Measurements from ENCODE around the gene RNF114. TPM values are rescaled to one million over a fixed set of nuclear protein-coding genes. Genes with fewer than 3 reads are reported as not detected.
A peak's percentile ranks its signal among the peaks of the same experiment; 100 is the strongest.

RNF114 gene
- total and polyA plus RNA-seq, 2 experiments from 2014 or later = 53.0 to 158 TPM

GRCh38 chr20:49979030-49979832 is 43.0 kb downstream of the RNF114 start:
- TF ChIP-seq CTCF (IDR thresholded peaks at IDR 0.05; ENCODE audit: low read depth, low read length) = peak; percentile 98
- Histone ChIP-seq H3K4me3 (peak overlapping the region; percentile 23), H3K27me3 (no peaks in the 10 kb centered on the region), H3K9me3 (ENCODE audit: low read depth) (no peaks in the 10 kb centered on the region), H3K4me1 (ENCODE audit: low read depth) (peaks cover 4% of the 10 kb centered on the region), H3K27ac (no peak overlapping the region), H3K36me3 (no peaks in the 10 kb centered on the region)
- DNase-seq (ENCODE audit: low read depth in 1 of 2, low spot score in 1 of 2) = peak; percentile 46 to 75

GRCh38 chr20:49980140-49981008 is 44.2 kb downstream of the RNF114 start:
- Histone ChIP-seq H3K9me3 (ENCODE audit: low read depth) (no peaks in the 10 kb centered on the region), H3K4me3 (no peak overlapping the region), H3K36me3 (no peaks in the 10 kb centered on the region), H3K27me3 (no peaks in the 10 kb centered on the region), H3K27ac (no peak overlapping the region), H3K4me1 (ENCODE audit: low read depth) (peaks cover 8% of the 10 kb centered on the region)
- no peak for DNase-seq (ENCODE audit: low read depth in 1 of 2, low spot score in 1 of 2)
- no peak for TF ChIP-seq CTCF (IDR thresholded peaks at IDR 0.05; ENCODE audit: low read depth, low read length)

- Histone ChIP-seq H3K9me3 (ENCODE audit: low read depth) (no peaks in the 10 kb centered on the region), H3K4me1 (ENCODE audit: low read depth) (peaks cover 8% of the 10 kb centered on the region), H3K27me3 (no peaks in the 10 kb centered on the region), H3K36me3 (no peaks in the 10 kb centered on the region), H3K27ac (no peak overlapping the region), H3K4me3 (no peak overlapping the region)
- no peak for DNase-seq (ENCODE audit: low read depth in 1 of 2, low spot score in 1 of 2)
- no peak for TF ChIP-seq CTCF (IDR thresholded peaks at IDR 0.05; ENCODE audit: low read depth, low read length)
These were observed 45.2 kb downstream of the RNF114 start for GRCh38 chr20:49981218-49982071.

- Histone ChIP-seq H3K4me1 (ENCODE audit: low read depth) (peaks cover 12% of the 10 kb centered on the region), H3K36me3 (no peaks in the 10 kb centered on the region), H3K27me3 (no peaks in the 10 kb centered on the region), H3K9me3 (ENCODE audit: low read depth) (no peaks in the 10 kb centered on the region), H3K27ac (no peak overlapping the region), H3K4me3 (no peak overlapping the region)
- DNase-seq (ENCODE audit: low read depth in 1 of 2, low spot score in 1 of 2) = no peak
- no peak for TF ChIP-seq CTCF (IDR thresholded peaks at IDR 0.05; ENCODE audit: low read depth, low read length)
These were observed 45.8 kb downstream of the RNF114 start for GRCh38 chr20:49982072-49982345.

- no peaks in the 10 kb centered on the region for H3K27me3 ChIP-seq
- DNase-seq (ENCODE audit: low read depth in 1 of 2, low spot score in 1 of 2) = peak; percentile 89 to 93
- no peaks in the 10 kb centered on the region for H3K36me3 ChIP-seq
- H3K27ac ChIP-seq = no peak within 1 kb of the TSS
- H3K9me3 ChIP-seq (ENCODE audit: low read depth) = no peaks in the 10 kb centered on the region
- peak; percentile 52 for TF ChIP-seq CTCF (IDR thresholded peaks at IDR 0.05; ENCODE audit: low read depth, low read length)
- peak within 1 kb of the TSS; percentile 62 for H3K4me3 ChIP-seq
- peaks cover 12% of the 10 kb centered on the region for H3K4me1 ChIP-seq (ENCODE audit: low read depth)
These were observed 46.3 kb downstream of the RNF114 start, which contains the start of gene SNAI1 for GRCh38 chr20:49982346-49983122. SNAI1 (plus strand) TSS chr20:49982980; CDS start chr20:49983060, 80 bp downstream.
